Chondrocyte (in vitro differentiated cells): Measurements from ENCODE around the gene ZNF600. TPM values are rescaled to one million over a fixed set of nuclear protein-coding genes. Genes with fewer than 3 reads are reported as not detected.
A peak's percentile ranks its signal among the peaks of the same experiment; 100 is the strongest.
"Not testable (repeated sequence)": the region's sequence is repeated elsewhere in the genome, so short reads cannot be mapped to it uniquely, and the experiment has no call there.

ENCODE experiments used
- DNase-seq: peaks from one replicate; pipeline ENCODE4 v3.0.0; 2021; ENCODE audit warnings: mixed read lengths, low spot score
- H3K27ac Mint-ChIP-seq: one replicate; pipeline ENCODE4 v1.8.0; 2021; ENCODE audit warnings: mild to moderate bottlenecking, moderate library complexity, mixed read lengths; ENCODE audit not compliant: unreplicated experiment
- H3K27me3 Mint-ChIP-seq: 2 replicates; pipeline ENCODE4 v1.8.0; 2021; ENCODE audit warnings: low read depth, mixed read lengths
- H3K36me3 Mint-ChIP-seq: 2 replicates; pipeline ENCODE4 v1.8.0; 2021; ENCODE audit warnings: low read depth, mixed read lengths
- H3K4me1 Mint-ChIP-seq: 2 replicates; pipeline ENCODE4 v1.8.0; 2021; ENCODE audit warnings: low read depth, mild to moderate bottlenecking, mixed read lengths
- H3K4me3 Mint-ChIP-seq: one replicate; pipeline ENCODE4 v1.8.0; 2021; ENCODE audit warnings: mild to moderate bottlenecking, moderate library complexity, mixed read lengths; ENCODE audit not compliant: unreplicated experiment
- H3K9me3 Mint-ChIP-seq: 2 replicates; pipeline ENCODE4 v1.8.0; 2021; ENCODE audit warnings: low read depth, mixed read lengths
- CTCF ChIP-seq: fragments of 200-600 bp; sonication (generic); IDR thresholded peaks from 2 replicates; pipeline ENCODE4 v1.5.0; 2021; ENCODE audit warnings: antibody characterized with exemption, mild to moderate bottlenecking, moderate library complexity
- total RNA-seq: library from RNA; stranded (reverse); gene quantifications from 3 replicates; pipeline ENCODE4 v1.2.1, GENCODE V29; 2021

The ZNF600 gene
- total RNA-seq, 1 donor from 2014 or later = 8.3 TPM

GRCh38 chr19:52734893-52735661 is 51.5 kb downstream of the ZNF600 start, which contains the start of gene ZNF611:
Gene ZNF611 (minus strand): TSS chr19:52735044. CDS start chr19:52715894, 19,150 bp downstream.
- peaks cover 24% of the 10 kb centered on the region for H3K4me1 Mint-ChIP-seq
- TF ChIP-seq CTCF = peak; percentile 83
- peak; percentile 98 for DNase-seq
- H3K27ac Mint-ChIP-seq = peak within 1 kb of the TSS; percentile 96
- H3K4me3 Mint-ChIP-seq = peak within 1 kb of the TSS; percentile 88
- no peaks in the 10 kb centered on the region for H3K36me3 Mint-ChIP-seq
- peaks cover 3% of the 10 kb centered on the region for H3K9me3 Mint-ChIP-seq
- no peaks in the 10 kb centered on the region for H3K27me3 Mint-ChIP-seq

GRCh38 chr19:52734331-52734892 is 52.2 kb downstream of the ZNF600 start:
- no peak for TF ChIP-seq CTCF
- Mint-ChIP-seq H3K9me3 (peaks cover 3% of the 10 kb centered on the region), H3K27ac (peak overlapping the region; percentile 96), H3K4me1 (peaks cover 24% of the 10 kb centered on the region), H3K36me3 (peaks cover 1% of the 10 kb centered on the region), H3K4me3 (peak overlapping the region; percentile 88), H3K27me3 (no peaks in the 10 kb centered on the region)
- no peak for DNase-seq

GRCh38 chr19:52726051-52726450 is 60.5 kb downstream of the ZNF600 start:
- Mint-ChIP-seq H3K36me3 (peaks cover 24% of the 10 kb centered on the region), H3K4me1 (peaks cover 20% of the 10 kb centered on the region)
- not testable (repeated sequence) for DNase-seq, H3K9me3 Mint-ChIP-seq, H3K27me3 Mint-ChIP-seq, H3K4me3 Mint-ChIP-seq, H3K27ac Mint-ChIP-seq

GRCh38 chr19:52725528-52725961 is 61.0 kb downstream of the ZNF600 start:
- TF ChIP-seq CTCF = no peak
- Mint-ChIP-seq H3K36me3 (peaks cover 26% of the 10 kb centered on the region), H3K27me3 (no peaks in the 10 kb centered on the region), H3K27ac (no peak overlapping the region), H3K4me3 (no peak overlapping the region), H3K9me3 (no peaks in the 10 kb centered on the region), H3K4me1 (peaks cover 20% of the 10 kb centered on the region)
- no peak for DNase-seq

- H3K4me1 Mint-ChIP-seq = peaks cover 22% of the 10 kb centered on the region
- H3K27me3 Mint-ChIP-seq = no peaks in the 10 kb centered on the region
- no peaks in the 10 kb centered on the region for H3K9me3 Mint-ChIP-seq
- TF ChIP-seq CTCF = no peak
- H3K4me3 Mint-ChIP-seq = no peak overlapping the region
- no peak overlapping the region for H3K27ac Mint-ChIP-seq
- no peak for DNase-seq
- H3K36me3 Mint-ChIP-seq = peaks cover 28% of the 10 kb centered on the region
Observed at GRCh38 chr19:52724701-52725514, 61.7 kb downstream of the ZNF600 start.

DNA sequence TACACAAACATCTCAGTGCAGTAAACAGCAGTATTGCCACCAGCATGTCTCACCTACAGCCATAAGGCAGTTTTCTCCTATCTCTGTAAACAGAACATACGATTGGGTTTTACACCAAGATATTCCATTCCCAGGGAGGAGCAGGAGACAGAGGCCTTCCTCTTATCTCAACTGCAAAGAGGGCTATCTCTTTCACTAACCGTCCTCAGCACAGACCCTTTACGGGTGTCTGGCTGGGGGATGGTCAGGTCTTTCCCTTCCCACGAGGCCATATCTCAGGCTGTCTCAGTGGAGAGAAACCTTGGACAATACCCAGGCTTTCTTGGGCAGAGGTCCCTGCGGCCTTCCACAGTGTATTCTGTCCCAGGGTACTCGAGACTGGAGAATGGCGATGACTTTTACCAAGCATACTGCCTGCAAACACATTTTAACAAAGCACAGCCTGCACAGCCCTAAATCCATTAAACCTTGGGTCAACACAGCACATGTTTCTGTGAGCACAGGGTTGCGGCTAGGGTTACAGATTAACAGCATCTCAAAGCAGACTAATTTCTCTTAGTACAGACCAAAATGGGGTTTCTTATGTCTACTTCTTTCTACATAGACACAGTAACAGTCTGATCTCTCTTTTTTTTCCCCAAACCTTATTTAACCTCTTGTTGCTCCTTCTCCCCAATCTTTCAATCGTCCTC is 62.5 kb downstream of the ZNF600 start:
- H3K27ac Mint-ChIP-seq = not testable (repeated sequence)

More for the DNA sequence above, 62.5 kb downstream of the ZNF600 start:
- DNase-seq, H3K9me3 Mint-ChIP-seq, H3K27me3 Mint-ChIP-seq, H3K4me3 Mint-ChIP-seq: not testable (repeated sequence)
- Mint-ChIP-seq H3K36me3 (peaks cover 33% of the 10 kb centered on the region), H3K4me1 (peaks cover 25% of the 10 kb centered on the region)
